ENCODE results near the gene AMBRA1.

- TF ChIP-seq EZH2phosphoT487 (conservative IDR thresholded peaks at IDR 0.05; ENCODE audit: low read length) (no peak), CTCF (IDR thresholded peaks at IDR 0.05; ENCODE audit: insufficient read depth, low read length, poor library complexity, severe bottlenecking) (no peak)
These were observed 221.7 kb downstream of the AMBRA1 start for GRCh38 chr11:46372086-46372485.
